Vagina (tissue), 2 donors: Measurements from ENCODE around the gene ARL6IP6.

ENCODE experiments used
- CTCF ChIP-seq, 3 experiments: fragments of 450-650 bp in 2 of 3; fragments of 200-600 bp in 1 of 3; sonication (generic) in 1 of 3; IDR thresholded peaks; one replicate each; pipeline ENCODE4 v1.5.1; 2017 to 2019; ENCODE audit warnings: antibody characterized with exemption in 3 of 3, mild to moderate bottlenecking in 2 of 3, moderate library complexity in 2 of 3
- POLR2AphosphoS5 ChIP-seq, 2 donors: sonication (generic); formaldehyde crosslinking; IDR thresholded peaks; one replicate each; pipeline ENCODE4 v1.9.0; 2017; ENCODE audit warnings: antibody characterized with exemption in 2 of 2, mild to moderate bottlenecking in 2 of 2, low read depth in 1 of 2; ENCODE audit not compliant: insufficient read depth in 1 of 2

- TF ChIP-seq CTCF (IDR thresholded peaks at IDR 0.05), result no peak
- TF ChIP-seq POLR2AphosphoS5 (IDR thresholded peaks at IDR 0.05; ENCODE audit: insufficient read depth in 1 of 2, low read depth in 1 of 2), result no peak
Observed at GRCh38 chr2:152762202-152762601, 43.8 kb downstream of the ARL6IP6 start.
